Astrocyte (in vitro differentiated cells and primary cell): ENCODE results near the gene NLGN1.

ENCODE experiments used
- CTCF ChIP-seq: IDR thresholded peaks from 2 replicates; pipeline ENCODE4 v1.5.1; 2011; ENCODE audit warnings: low read depth, mild to moderate bottlenecking, inconsistent platforms, low read length, moderate library complexity; ENCODE audit not compliant: insufficient read depth
- EZH2 ChIP-seq: IDR thresholded peaks from 2 replicates; pipeline ENCODE4 v1.6.1; 2012; ENCODE audit warnings: mild to moderate bottlenecking, low read length, inconsistent platforms; ENCODE audit not compliant: insufficient read depth

- TF ChIP-seq EZH2 (no peak), CTCF (no peak)
These were observed 191.0 kb downstream of the NLGN1 start for GRCh38 chr3:173588556-173588955.
